H1 (cell line): ENCODE measurements around the gene SLC16A5. TPM values are rescaled to one million over a fixed set of nuclear protein-coding genes. Genes with fewer than 3 reads are reported as not detected.

Experiments used
- CTCF ChIA-PET: fragments of 300-600 bp; sonication (Branson Sonifier 250); formaldehyde crosslinking; loops from one replicate; lab custom pipeline; 2021; ENCODE audit not compliant: partially characterized antibody; lab: Charles Lee
- POLR2A ChIA-PET: fragments of 300-600 bp; sonication (Branson Sonifier 250); formaldehyde crosslinking; loops from one replicate; lab custom pipeline; 2021; ENCODE audit warnings: inconsistent platforms; ENCODE audit not compliant: partially characterized antibody; lab: Charles Lee
- DNase-seq, 2 experiments: peaks; one replicate each; pipeline versions ENCODE4 v3.0.0 to v3.0.0-alpha.2; 2010 to 2022; ENCODE audit warnings: low spot score in 2 of 2, low read depth in 1 of 2, mixed read lengths in 1 of 2
- FAIRE-seq: peaks from 2 replicates; lab custom pipeline; 2011; peaks lifted over from hg19 to GRCh38; lab: Jason Lieb, UNC
- H2AFZ ChIP-seq: 2 replicates; pipeline ENCODE4 v1.8.1; 2012; ENCODE audit warnings: low read length, inconsistent platforms
- H2AK5ac ChIP-seq: 2 replicates; pipeline ENCODE4 v1.6.1; 2013; ENCODE audit warnings: low read depth, low read length
- H2BK120ac ChIP-seq: replicated peaks from 2 replicates; pipeline ENCODE3; 2013; ENCODE audit warnings: low read depth, low read length, inconsistent platforms
- H2BK12ac ChIP-seq: 2 replicates; pipeline ENCODE4 v1.6.1; 2013; ENCODE audit warnings: low read depth, low read length
- H2BK15ac ChIP-seq: 2 replicates; pipeline ENCODE4 v1.6.1; 2013; ENCODE audit warnings: low read length
- H2BK20ac ChIP-seq: 2 replicates; pipeline ENCODE4 v1.6.1; 2013; ENCODE audit warnings: low read length
- H2BK5ac ChIP-seq: 2 replicates; pipeline ENCODE4 v1.6.1; 2013; ENCODE audit warnings: low read depth, low read length
- H3K14ac ChIP-seq: 2 replicates; pipeline ENCODE4 v1.6.1; 2013; ENCODE audit warnings: inconsistent platforms; ENCODE audit not compliant: insufficient read length
- H3K18ac ChIP-seq: 2 replicates; pipeline ENCODE4 v1.6.1; 2013; ENCODE audit warnings: low read length; ENCODE audit errors: extremely low read depth
- H3K23ac ChIP-seq: 2 replicates; pipeline ENCODE4 v1.6.1; 2013; ENCODE audit warnings: inconsistent platforms; ENCODE audit not compliant: insufficient read length
- H3K23me2 ChIP-seq: 2 replicates; pipeline ENCODE4 v1.6.1; 2013; ENCODE audit warnings: low read depth, low read length
- H3K27ac ChIP-seq: 2 replicates; pipeline ENCODE4 v1.6.1; 2011; ENCODE audit warnings: low read depth, low read length, inconsistent platforms
- H3K27me3 ChIP-seq, 4 experiments: replicated peaks in 1 of 4; 1 replicate in 1 of 4; 2 replicates in 3 of 4; pipeline versions ENCODE4 v1.6.1 to v1.8.1; 2011 to 2013; ENCODE audit warnings: low read length in 3 of 4, mild to moderate bottlenecking in 3 of 4, inconsistent platforms in 2 of 4, mixed read lengths in 2 of 4, moderate library complexity in 1 of 4; ENCODE audit not compliant: control insufficient read depth in 3 of 4, insufficient read depth in 3 of 4; ENCODE audit errors: extremely low read depth in 1 of 4
- H3K36me3 ChIP-seq, 4 experiments: 2 replicates each; pipeline versions ENCODE4 v1.6.1 to v1.8.1; 2011 to 2013; ENCODE audit warnings: mild to moderate bottlenecking in 4 of 4, low read length in 3 of 4, moderate library complexity in 2 of 4, control low read depth in 1 of 4, inconsistent platforms in 1 of 4; ENCODE audit not compliant: insufficient read depth in 4 of 4, control insufficient read depth in 2 of 4
- H3K4ac ChIP-seq: replicated peaks from 2 replicates; pipeline ENCODE3; 2013; ENCODE audit warnings: low read length, low read depth, mixed read lengths, inconsistent platforms; ENCODE audit not compliant: insufficient read length
- H3K4me1 ChIP-seq, 4 experiments: replicated peaks in 1 of 4; 1 replicate in 1 of 4; 2 replicates in 3 of 4; pipeline versions ENCODE4 v1.6.1 to v1.8.1; 2011 to 2013; ENCODE audit warnings: low read length in 3 of 4, inconsistent platforms in 2 of 4, mixed read lengths in 1 of 4; ENCODE audit not compliant: insufficient read depth in 4 of 4, control insufficient read depth in 3 of 4
- H3K4me2 ChIP-seq, 2 experiments: 2 replicates each; pipeline versions ENCODE4 v1.6.1 to v1.8.1; 2011 to 2013; ENCODE audit warnings: low read depth in 2 of 2, low read length in 2 of 2, control low read depth in 1 of 2, inconsistent platforms in 1 of 2, mild to moderate bottlenecking in 1 of 2; ENCODE audit not compliant: insufficient read depth in 1 of 2
- H3K4me3 ChIP-seq, 4 experiments: fragments of 200-600, 300-600 bp in 1 of 4; sonication (generic), shearing (Covaris generic), sonication (Bioruptor Twin) in 1 of 4; 2 replicates each; pipeline versions ENCODE4 v1.5.1 to v1.8.1; 2011 to 2016; ENCODE audit warnings: low read length in 4 of 4, low read depth in 3 of 4, control low read depth in 2 of 4, inconsistent platforms in 2 of 4, mild to moderate bottlenecking in 2 of 4, mixed read lengths in 1 of 4, moderate library complexity in 1 of 4; ENCODE audit not compliant: insufficient read depth in 2 of 4; ENCODE audit errors: extremely low read depth in 1 of 4
- H3K56ac ChIP-seq: replicated peaks from 2 replicates; pipeline ENCODE3; 2013; ENCODE audit warnings: low read depth, mild to moderate bottlenecking, mixed read lengths, low read length, inconsistent platforms; ENCODE audit not compliant: insufficient read length
- H3K79me1 ChIP-seq: 2 replicates; pipeline ENCODE4 v1.6.1; 2013; ENCODE audit warnings: low read depth, low read length, control low read depth
- H3K79me2 ChIP-seq, 2 experiments: 2 replicates each; pipeline versions ENCODE4 v1.6.1 to v1.8.1; 2012 to 2013; ENCODE audit warnings: low read length in 2 of 2, mild to moderate bottlenecking in 2 of 2, inconsistent platforms in 1 of 2; ENCODE audit not compliant: insufficient read depth in 2 of 2, control insufficient read depth in 1 of 2
- H3K9ac ChIP-seq, 4 experiments: replicated peaks in 1 of 4; 1 replicate in 1 of 4; 2 replicates in 3 of 4; pipeline versions ENCODE4 v1.6.1 to v1.8.1; 2011 to 2013; ENCODE audit warnings: low read depth in 3 of 4, low read length in 3 of 4, control low read depth in 2 of 4, mild to moderate bottlenecking in 2 of 4, moderate library complexity in 2 of 4, inconsistent platforms in 1 of 4; ENCODE audit errors: extremely low read depth in 1 of 4
- H3K9me3 ChIP-seq, 2 experiments: 2 replicates each; pipeline versions ENCODE4 v1.6.1 to v1.8.1; 2012 to 2013; ENCODE audit warnings: mild to moderate bottlenecking in 2 of 2, moderate library complexity in 2 of 2, control low read depth in 1 of 2, inconsistent platforms in 1 of 2, low read depth in 1 of 2, low read length in 1 of 2, mixed read lengths in 1 of 2; ENCODE audit not compliant: insufficient read depth in 2 of 2
- H4K20me1 ChIP-seq, 2 experiments: replicated peaks in 1 of 2; 2 replicates each; pipeline versions ENCODE3 to v1.8.1; 2011 to 2013; ENCODE audit warnings: inconsistent platforms in 2 of 2, low read length in 2 of 2, mild to moderate bottlenecking in 1 of 2; ENCODE audit not compliant: insufficient read depth in 2 of 2, control insufficient read depth in 1 of 2
- H4K5ac ChIP-seq: 2 replicates; pipeline ENCODE4 v1.6.1; 2013; ENCODE audit warnings: low read length, low read depth, mixed read lengths, inconsistent platforms; ENCODE audit not compliant: insufficient read length
- H4K8ac ChIP-seq: 2 replicates; pipeline ENCODE4 v1.8.0; 2013; ENCODE audit warnings: mild to moderate bottlenecking, moderate library complexity, low read length, inconsistent platforms; ENCODE audit not compliant: insufficient read depth; ENCODE audit errors: extremely low read depth
- H4K91ac ChIP-seq: replicated peaks from 2 replicates; pipeline ENCODE3; 2013; ENCODE audit warnings: low read length, mixed read lengths, inconsistent platforms; ENCODE audit not compliant: insufficient read length
- KDM1A ChIP-seq: fragments of 200-600, 300-600 bp; sonication (generic); IDR thresholded peaks from 2 replicates; pipeline ENCODE4 v1.7.1; 2016; ENCODE audit warnings: mild to moderate bottlenecking, low read length, borderline replicate concordance
- NANOG ChIP-seq: IDR thresholded peaks from 2 replicates; pipeline ENCODE4 v1.6.1; 2011; ENCODE audit warnings: low read length, low read depth, mild to moderate bottlenecking, inconsistent platforms; ENCODE audit not compliant: insufficient read depth, poor library complexity, severe bottlenecking
- PHF8 ChIP-seq: fragments of 200-600 bp; sonication (generic); conservative IDR thresholded peaks from 2 replicates; pipeline ENCODE4 v1.7.1; 2012; ENCODE audit warnings: low read depth, mild to moderate bottlenecking, inconsistent platforms, low read length, moderate library complexity
- YY1 ChIP-seq: IDR thresholded peaks from 2 replicates; pipeline ENCODE4 v1.6.1; 2011; ENCODE audit warnings: low read depth, mild to moderate bottlenecking, low read length
- WGBS, 2 experiments: shearing (Covaris generic) in 1 of 2; methylation state at CpG; one replicate each; pipeline versions ENCODE4 v1.1.6 to v1.1.7; 2013 to 2015; ENCODE audit warnings: low lambda C conversion rate in 2 of 2, mixed read lengths in 2 of 2, inconsistent platforms in 1 of 2, low coverage in 1 of 2, missing lambda C conversion rate in 1 of 2; ENCODE audit not compliant: insufficient replicate concordance in 2 of 2, insufficient coverage in 1 of 2, insufficient read length in 1 of 2; ENCODE audit errors: extremely low coverage in 1 of 2, missing lambda C conversion rate in 1 of 2; 5-methylcytosine and 5-hydroxymethylcytosine counted together
- polyA plus RNA-seq, 7 experiments: library from polyadenylated mRNA; depleted of rRNA in 3 of 7; stranded (reverse) in 5 of 7; unstranded in 2 of 7; fragments of >200 nt in 5 of 7; fragments of 200-250 nt in 2 of 7; gene quantifications; 1 replicate in 5 of 7; 2 replicates in 1 of 7; 4 replicates in 1 of 7; pipeline versions ENCODE4 v1.2.1 to v1.2.3, GENCODE V29; 2011 to 2013; ENCODE audit warnings: missing spikeins in 2 of 7, mixed read lengths in 2 of 7
- total RNA-seq: library from RNA; stranded (reverse); fragmentation: NEBNext Ultra II Directional; extraction: Animal tissue kit (Norgen Biotek cat#: 25700); gene quantifications from 2 replicates; pipeline ENCODE4 v1.2.1, GENCODE V29; 2021
- TF ChIP-seq, protein P1 (sequence below): IDR thresholded peaks from 2 replicates; pipeline ENCODE4 v1.6.1; 2012; ENCODE audit warnings: inconsistent platforms

Gene SLC16A5
- total and polyA plus RNA-seq, 2 of the 8 experiments (the other 6 are each of a cell fraction or from before 2014, with no cell fraction given), result 17.1 to 34.7 TPM

DNA sequence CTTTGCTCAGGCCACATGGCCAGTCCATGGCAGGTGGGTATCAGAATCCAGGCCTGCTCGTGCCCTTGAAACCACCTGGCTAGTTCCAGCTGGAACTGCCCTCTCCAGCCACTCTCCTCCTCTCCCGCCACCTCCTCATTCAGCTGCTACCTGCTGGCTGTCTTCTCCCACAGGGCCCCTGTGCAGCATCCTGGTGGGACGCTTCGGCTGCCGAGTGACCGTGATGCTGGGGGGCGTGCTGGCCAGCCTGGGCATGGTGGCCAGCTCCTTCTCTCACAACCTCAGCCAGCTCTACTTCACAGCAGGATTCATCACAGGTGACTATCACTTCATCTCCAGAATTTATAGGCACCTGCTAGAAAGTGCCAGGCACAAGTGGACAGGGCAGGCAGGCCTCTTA lies 10.1 kb downstream of the SLC16A5 start:
- Histone ChIP-seq H3K27me3 (no peaks in the 10 kb centered on the region), H2BK15ac (no peak overlapping the region), H3K56ac (no peak overlapping the region), H4K8ac (no peak overlapping the region), H2BK12ac (no peak overlapping the region), H3K4me3 (no peak overlapping the region), H3K4me1 (peaks cover 0 to 5% (median 2%) of the 10 kb centered on the region in 4 experiments; a peak in 3 of 7 replicates), H2BK120ac (no peak overlapping the region), H4K20me1 (no peaks in the 10 kb centered on the region), H4K91ac (no peak overlapping the region), H2BK20ac (no peak overlapping the region), H3K27ac (no peak overlapping the region), H3K4me2 (no peak overlapping the region), H2AFZ (no peak overlapping the region), H3K9ac (no peak overlapping the region), H3K18ac (no peak overlapping the region), H3K9me3 (peaks cover 0 to 3% of the 10 kb centered on the region in 2 experiments; a peak in 2 of 4 replicates), H3K79me1 (peaks cover 2% of the 10 kb centered on the region; the same call in 1 of the 2 replicates), H2AK5ac (no peak overlapping the region), H3K23ac (no peak overlapping the region), H3K36me3 (peaks cover 0 to 9% (median 4%) of the 10 kb centered on the region in 4 experiments; a peak in 5 of 8 replicates), H3K14ac (no peak overlapping the region), H3K79me2 (no peaks in the 10 kb centered on the region), H2BK5ac (no peak overlapping the region), H3K4ac (no peak overlapping the region), H4K5ac (no peak overlapping the region), H3K23me2 (no peaks in the 10 kb centered on the region)
- ChIA-PET POLR2A (interaction anchor here (0.9 to 8.7 kb wide), 4 partner anchors 8 to 39 kb away, joined by 3 to 32 read pairs (median 4); partner anchors contain the start of gene SLC16A5), CTCF (interaction anchor here (1.5 to 2.1 kb wide), 4 partner anchors 16 to 43 kb away, joined by 3 to 9 read pairs (median 5); partner anchors contain the start of gene NT5C)
- no peak for TF ChIP-seq NANOG
- no peak for TF ChIP-seq PHF8
- TF ChIP-seq YY1, result no peak
- TF ChIP-seq KDM1A, result no peak
- TF ChIP-seq, protein P1, sequence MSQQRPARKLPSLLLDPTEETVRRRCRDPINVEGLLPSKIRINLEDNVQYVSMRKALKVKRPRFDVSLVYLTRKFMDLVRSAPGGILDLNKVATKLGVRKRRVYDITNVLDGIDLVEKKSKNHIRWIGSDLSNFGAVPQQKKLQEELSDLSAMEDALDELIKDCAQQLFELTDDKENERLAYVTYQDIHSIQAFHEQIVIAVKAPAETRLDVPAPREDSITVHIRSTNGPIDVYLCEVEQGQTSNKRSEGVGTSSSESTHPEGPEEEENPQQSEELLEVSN, result no peak
- no peak for FAIRE-seq
- no peak for DNase-seq
- 96% methylated on average over 7 of the region's 7 CpGs; no CpG with 5 or more reads in 1 of the 2 experiments for WGBS, 2 experiments
